ENCODE measurements around the gene MYO1A. TPM values are rescaled to one million over a fixed set of nuclear protein-coding genes. Genes with fewer than 3 reads are reported as not detected.

The MYO1A gene
- total RNA-seq, 1 donor from 2014 or later: not detected

GRCh38 chr12:57039016-57039798, 10.7 kb downstream of the MYO1A start:
- no peak for TF ChIP-seq CTCF (conservative IDR thresholded peaks at IDR 0.05; ENCODE audit: low read depth, low read length)
- DNase-seq (ENCODE audit: low read depth): no peak
- no peak overlapping the region for H3K4me3 ChIP-seq (ENCODE audit: low read depth, low read length)

GRCh38 chr12:57037264-57037663, 12.7 kb downstream of the MYO1A start:
- TF ChIP-seq CTCF (conservative IDR thresholded peaks at IDR 0.05; ENCODE audit: low read depth, low read length): no peak
- no peak for DNase-seq (ENCODE audit: low read depth)
- no peak overlapping the region for H3K4me3 ChIP-seq (ENCODE audit: low read depth, low read length)

GRCh38 chr12:57033431-57033830, 16.5 kb downstream of the MYO1A start:
- no peak for DNase-seq (ENCODE audit: low read depth)
- no peak for TF ChIP-seq CTCF (conservative IDR thresholded peaks at IDR 0.05; ENCODE audit: low read depth, low read length)
- no peak overlapping the region for H3K4me3 ChIP-seq (ENCODE audit: low read depth, low read length)

- no peak overlapping the region for H3K4me3 ChIP-seq (ENCODE audit: low read depth, low read length)
- no peak for TF ChIP-seq CTCF (conservative IDR thresholded peaks at IDR 0.05; ENCODE audit: low read depth, low read length)
- no peak for DNase-seq (ENCODE audit: low read depth)
Observed at GRCh38 chr12:57031789-57032188, 18.1 kb downstream of the MYO1A start.

- peak; percentile 8 for TF ChIP-seq CTCF (conservative IDR thresholded peaks at IDR 0.05; ENCODE audit: low read depth, low read length)
- DNase-seq (ENCODE audit: low read depth): no peak
Observed at GRCh38 chr12:57031138-57031725, 18.7 kb downstream of the MYO1A start.

GRCh38 chr12:57029457-57029856, 20.5 kb downstream of the MYO1A start:
- H3K4me3 ChIP-seq (ENCODE audit: low read depth, low read length): no peak overlapping the region
- no peak for TF ChIP-seq CTCF (conservative IDR thresholded peaks at IDR 0.05; ENCODE audit: low read depth, low read length)
- no peak for DNase-seq (ENCODE audit: low read depth)

More at GRCh38 chr12:57031138-57031725, 18.7 kb downstream of the MYO1A start:
- H3K4me3 ChIP-seq (ENCODE audit: low read depth, low read length): no peak overlapping the region

GRCh38 chr12:57027805-57028153, 22.1 kb downstream of the MYO1A start:
- no peak overlapping the region for H3K4me3 ChIP-seq (ENCODE audit: low read depth, low read length)
- TF ChIP-seq CTCF (conservative IDR thresholded peaks at IDR 0.05; ENCODE audit: low read depth, low read length): no peak
- DNase-seq (ENCODE audit: low read depth): no peak

Data from epithelial cell of proximal tubule (primary cell).